GM21390 (cell line): ENCODE data around the gene NHLH2.

Source experiments
- ATAC-seq: cut with Tn5 transposase; IDR thresholded peaks from one replicate; pipeline ENCODE4 v1.9.1; 2021; ENCODE audit not compliant: unreplicated experiment

Gene NHLH2

DNA sequence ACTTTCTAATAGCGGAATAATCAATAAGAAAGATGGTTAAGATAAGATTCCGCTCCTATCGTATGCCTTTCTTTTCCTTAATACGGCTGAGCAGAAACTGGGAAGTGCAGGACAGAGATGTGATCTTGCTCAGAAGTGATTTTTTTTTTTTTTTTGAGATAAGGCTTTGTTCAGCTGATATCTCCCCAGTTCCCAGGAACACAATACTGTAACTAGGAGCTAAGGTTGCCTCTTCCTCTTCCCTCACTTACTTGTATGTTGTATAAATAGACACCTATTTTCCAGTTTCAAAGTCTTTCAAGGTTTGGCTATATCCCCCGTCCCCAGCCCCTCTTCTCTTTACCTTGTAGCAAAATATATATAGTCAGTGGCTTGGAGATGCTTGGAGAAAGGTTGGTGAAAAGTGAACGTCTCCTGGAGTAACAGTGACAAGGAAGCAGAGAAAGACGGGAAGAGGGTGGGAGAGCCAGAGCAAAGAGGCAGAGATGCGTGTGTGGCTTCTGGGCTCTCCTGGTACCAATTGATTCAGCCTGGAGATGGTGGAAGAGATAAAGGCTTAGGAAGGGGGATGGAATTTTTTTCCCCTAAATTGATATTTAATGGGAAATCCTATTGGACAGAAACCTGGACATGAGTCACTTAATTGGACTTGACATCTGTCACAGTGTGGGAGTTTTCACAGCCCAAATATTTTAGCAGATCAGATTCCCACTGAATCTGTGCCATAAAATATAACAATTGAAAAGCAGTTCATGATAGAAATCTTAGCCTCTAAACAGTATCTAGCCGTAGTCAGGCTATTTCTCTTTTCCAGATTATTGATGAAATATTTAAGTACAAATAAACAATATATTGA is at the start of gene NHLH2:
TSS of gene NHLH2 (minus strand) at position 522 of the 856 bp plus-strand sequence. CDS start 2,754 bp downstream, outside the sequence.
- ATAC-seq: no peak

GRCh38 chr1:115890580-115890979 is 49.7 kb upstream of the NHLH2 start:
- no peak for ATAC-seq

DNA sequence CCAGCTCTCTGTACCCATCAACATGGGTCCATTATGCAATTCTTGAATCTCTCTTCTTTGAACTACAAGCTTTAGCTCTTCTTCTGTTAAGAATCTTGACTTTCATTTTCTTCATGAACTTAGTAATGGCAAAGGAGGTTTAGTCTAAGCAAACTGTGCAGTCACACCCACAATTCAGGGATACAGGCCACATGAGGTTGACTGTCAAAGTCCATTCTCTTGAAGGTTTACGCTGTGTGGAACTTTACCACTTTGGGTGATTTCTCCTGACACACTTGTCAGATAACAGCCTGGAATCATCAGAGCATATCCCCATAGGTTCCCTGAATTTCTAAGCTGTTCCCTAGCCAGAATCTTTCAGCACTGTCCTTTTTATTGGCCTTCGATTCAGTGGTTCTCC is 48.0 kb upstream of the NHLH2 start:
- ATAC-seq: no peak

DNA sequence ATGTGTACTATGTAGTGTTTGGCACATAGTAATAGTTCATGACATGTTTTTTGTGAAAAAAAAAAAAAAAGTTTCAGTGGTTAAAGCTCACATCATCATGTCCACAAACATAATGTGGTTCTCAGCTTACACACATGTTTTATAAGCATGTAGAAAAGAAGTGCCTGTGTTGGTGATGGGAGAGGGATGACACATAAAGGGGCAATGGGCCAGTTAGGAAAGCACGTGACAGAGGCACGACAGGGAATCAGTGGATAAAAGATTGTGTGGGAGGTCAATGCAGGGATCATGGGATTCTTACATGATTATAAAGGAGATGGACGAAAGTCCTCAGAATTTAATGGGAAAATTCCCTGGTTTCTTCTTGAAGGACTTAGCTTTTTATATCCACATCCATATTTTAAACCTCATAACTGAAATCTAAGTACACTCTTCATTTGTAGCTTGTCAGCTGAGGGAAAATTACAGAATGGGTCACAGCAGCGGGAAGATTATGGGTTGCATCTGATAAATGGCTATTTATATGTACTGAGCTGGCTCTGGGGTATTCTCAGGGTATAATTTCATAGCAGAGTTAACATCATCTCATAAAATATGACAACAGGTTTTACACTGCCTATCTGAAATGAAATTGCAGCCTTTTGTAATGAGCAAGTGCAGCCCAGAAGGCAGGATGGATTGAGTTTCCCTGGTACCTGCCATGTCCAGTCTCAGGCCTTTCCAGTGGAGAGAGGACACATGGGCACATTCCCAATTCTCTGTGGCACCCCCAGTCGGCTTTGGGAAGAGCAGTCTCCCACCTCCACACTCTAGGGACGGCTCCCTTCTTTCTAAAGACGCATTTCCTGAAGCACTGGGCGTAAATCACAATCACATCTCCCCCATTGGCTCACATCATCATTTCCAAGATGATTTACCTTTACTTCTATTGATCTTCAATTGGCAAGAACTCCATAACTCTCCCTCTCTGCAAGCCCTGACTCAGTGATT is 42.3 kb upstream of the NHLH2 start:
- no peak for ATAC-seq

- no peak for ATAC-seq
Measured at GRCh38 chr1:115880981-115881672, 40.2 kb upstream of the NHLH2 start.

DNA sequence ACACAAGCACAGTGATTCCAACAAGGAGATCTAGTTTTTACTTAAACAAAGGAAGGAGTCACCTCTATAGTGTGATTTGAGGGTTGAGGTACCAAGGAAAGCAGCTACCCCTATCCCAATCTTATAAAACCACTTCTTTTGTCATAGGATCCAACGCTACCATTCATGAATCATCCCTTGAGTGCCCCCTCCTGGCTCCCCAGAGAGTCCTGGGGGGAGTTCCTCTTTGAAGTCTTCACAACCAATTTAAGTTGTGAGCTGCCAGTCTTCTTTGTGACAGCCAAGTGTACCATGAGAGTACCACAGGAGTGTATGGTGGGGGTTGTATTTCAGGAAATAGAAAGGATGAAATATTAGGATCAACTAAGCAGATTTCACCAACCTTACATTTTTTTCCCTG is 39.1 kb upstream of the NHLH2 start:
- no peak for ATAC-seq

DNA sequence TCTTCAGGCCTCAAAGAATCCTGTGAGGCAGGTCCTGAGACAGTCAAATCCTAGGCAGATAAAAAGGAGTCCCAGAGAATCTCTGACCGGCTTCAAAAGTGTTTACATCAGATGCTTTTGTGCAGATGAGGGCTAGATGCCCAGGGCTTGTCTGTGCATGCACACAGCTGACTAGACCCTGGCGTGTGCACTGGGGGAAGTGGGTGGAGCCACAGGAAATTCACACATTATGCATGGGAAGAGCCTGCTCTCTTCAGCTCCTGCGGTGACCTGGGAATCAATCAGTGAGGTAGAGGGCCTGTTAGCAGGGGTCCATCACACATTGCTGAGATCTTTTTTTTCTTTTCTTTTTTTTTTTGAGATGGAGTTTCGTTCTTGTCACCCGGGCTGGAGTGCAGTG is 36.6 kb upstream of the NHLH2 start:
- no peak for ATAC-seq

- ATAC-seq: no peak
Measured at GRCh38 chr1:115874904-115875303, 34.0 kb upstream of the NHLH2 start.

- ATAC-seq: no peak
Measured at GRCh38 chr1:115874497-115874896, 33.6 kb upstream of the NHLH2 start.

- ATAC-seq: no peak
Measured at GRCh38 chr1:115873184-115873583, 32.3 kb upstream of the NHLH2 start.

DNA sequence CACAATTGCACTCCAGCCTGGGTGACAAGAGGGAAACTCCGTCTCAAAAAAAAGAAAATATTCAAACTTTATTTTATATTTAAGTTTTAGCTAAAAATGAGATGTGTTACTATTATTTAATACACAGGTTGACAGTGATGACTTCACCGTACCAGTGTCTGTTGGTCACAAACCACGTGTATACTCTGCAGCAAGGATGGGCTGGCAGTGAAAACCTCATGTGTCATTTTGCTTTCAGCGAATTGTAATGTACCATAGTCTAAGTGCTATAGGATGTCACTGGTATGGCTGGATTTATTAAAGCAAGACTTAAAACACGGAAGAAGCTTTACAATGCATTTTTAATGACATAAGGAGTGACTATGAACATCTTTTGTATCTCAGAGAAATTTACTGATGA is 28.1 kb upstream of the NHLH2 start:
- no peak for ATAC-seq

- ATAC-seq: no peak
Measured at GRCh38 chr1:115867216-115867615, 26.3 kb upstream of the NHLH2 start.

DNA sequence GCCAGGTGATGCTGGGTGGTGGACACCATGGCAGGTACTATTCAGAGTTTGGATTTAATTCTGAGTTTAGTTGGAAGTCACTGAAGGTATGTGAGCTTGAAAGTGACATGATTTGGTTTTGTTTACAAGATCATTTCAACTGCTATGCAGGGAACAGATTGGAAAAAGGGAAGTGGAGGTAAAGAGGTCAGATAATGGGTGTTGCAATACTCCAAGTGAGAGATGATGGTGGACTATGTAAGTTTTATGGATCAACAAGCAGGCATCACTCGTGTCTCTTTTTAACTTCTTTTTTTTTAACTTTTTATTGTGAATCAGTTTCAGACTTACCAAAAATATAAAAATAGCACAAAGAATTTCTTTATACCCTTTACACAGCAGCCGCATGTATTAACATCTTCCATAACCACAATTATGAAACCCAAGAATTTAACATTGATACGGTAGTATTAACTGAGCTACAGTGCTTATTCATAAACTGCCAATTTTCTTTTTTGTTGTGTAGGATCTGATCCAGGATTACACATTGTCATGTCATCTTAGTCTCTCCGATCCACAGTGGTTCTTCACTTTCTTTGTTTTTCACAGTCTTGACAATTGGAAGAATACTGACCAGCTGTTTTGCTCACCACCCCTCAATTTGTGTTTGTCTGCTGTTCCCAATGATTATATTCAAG is 24.9 kb upstream of the NHLH2 start:
- ATAC-seq: no peak

GRCh38 chr1:115862403-115862802 is 21.5 kb upstream of the NHLH2 start:
- no peak for ATAC-seq

- no peak for ATAC-seq
Measured at GRCh38 chr1:115854005-115854404, 13.1 kb upstream of the NHLH2 start.

- no peak for ATAC-seq
Measured at GRCh38 chr1:115850937-115851336, 10.0 kb upstream of the NHLH2 start.

DNA sequence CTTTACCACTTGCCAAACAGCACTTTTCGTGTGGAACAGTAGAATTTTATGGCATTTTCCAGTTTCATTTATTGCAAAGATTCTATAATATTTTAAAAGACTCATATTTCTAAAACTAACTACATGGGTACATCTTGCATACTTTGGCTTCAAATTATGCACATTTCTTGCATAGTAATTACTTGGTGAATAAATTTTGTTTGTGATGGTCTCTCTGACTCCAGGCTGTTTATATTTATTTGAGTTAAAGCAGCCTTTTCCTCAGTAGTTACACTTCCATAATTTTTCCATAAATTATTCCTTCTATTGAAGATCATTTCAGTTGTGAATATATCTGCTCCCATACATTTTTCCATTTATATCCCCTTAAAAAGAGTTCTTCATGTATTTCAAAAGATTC is 6.9 kb upstream of the NHLH2 start:
- ATAC-seq: no peak

DNA sequence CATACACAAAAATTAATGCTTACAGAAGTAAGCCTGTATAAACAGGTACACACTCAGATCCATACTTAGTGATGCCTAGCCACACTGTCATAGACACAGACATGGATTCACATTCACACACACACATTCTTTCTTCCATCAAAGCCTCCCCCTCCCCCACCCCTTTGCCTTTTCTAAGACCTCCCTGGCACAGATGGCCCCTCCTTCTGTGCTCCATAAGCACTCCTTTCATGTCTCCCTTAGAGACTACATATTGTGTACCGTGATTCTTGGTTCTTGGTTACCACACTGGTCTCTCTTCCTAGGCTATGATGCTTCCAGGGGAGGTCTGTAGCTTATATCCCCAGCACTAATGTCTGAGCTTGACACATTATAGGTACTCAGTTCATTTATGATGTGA is 2.0 kb upstream of the NHLH2 start:
- no peak for ATAC-seq

DNA sequence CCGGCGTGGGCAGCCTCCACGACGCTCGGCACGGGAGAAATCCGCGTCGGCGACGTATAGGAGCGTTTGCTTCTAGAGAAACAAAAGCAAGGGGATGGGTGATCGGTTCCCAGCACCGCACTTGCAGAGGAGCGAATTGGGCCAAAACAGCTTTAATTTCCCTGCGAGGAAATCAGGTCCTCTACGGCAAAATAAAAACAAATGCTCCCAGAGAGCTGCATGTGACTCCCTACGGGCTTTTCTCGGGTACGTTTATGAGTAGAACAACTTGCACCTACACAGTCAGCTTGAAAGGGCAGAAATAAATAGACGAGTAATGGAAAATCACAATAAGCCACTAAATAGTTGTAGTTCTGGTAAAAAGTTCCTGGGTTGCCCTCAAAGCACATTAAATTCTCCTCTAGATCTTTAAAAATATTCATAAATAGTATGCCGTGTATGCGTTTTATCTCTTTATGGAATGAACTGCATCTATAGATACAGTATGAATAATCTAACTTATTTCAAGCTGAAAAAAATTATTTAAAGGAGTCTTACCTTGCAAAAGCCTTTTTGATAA is 1.2 kb downstream of the NHLH2 start:
- ATAC-seq: no peak

GRCh38 chr1:115839029-115839678 is 1.8 kb downstream of the NHLH2 start:
- ATAC-seq: no peak
